WTC11 (cell line): ENCODE data around the gene CHST11. TPM values are rescaled to one million over a fixed set of nuclear protein-coding genes. Genes with fewer than 3 reads are reported as not detected.

Experiments
- ATAC-seq: fragments of 200-7000 bp; cut with Tn5 transposase; 2 replicates; pipeline ENCODE4 v1.10.0; 2021; ENCODE audit warnings: mild to moderate bottlenecking, moderate library complexity
- CTCF ChIA-PET: fragments of 300-600 bp; sonication (Branson Sonifier 250); formaldehyde crosslinking; loops from one replicate; lab custom pipeline; 2021; ENCODE audit warnings: antibody characterized with exemption; lab: Charles Lee
- POLR2A ChIA-PET: fragments of 350-600 bp; sonication (Branson Sonifier 250); formaldehyde crosslinking; loops from one replicate; lab custom pipeline; 2021; ENCODE audit warnings: antibody characterized with exemption; lab: Charles Lee
- DNase-seq: peaks from one replicate; pipeline ENCODE4 v3.0.0; 2021; ENCODE audit warnings: low spot score
- H3K27ac Mint-ChIP-seq: 2 replicates; pipeline ENCODE4 v1.8.0; 2021; ENCODE audit warnings: mixed read lengths
- H3K27me3 Mint-ChIP-seq: 2 replicates; pipeline ENCODE4 v1.8.0; 2021; ENCODE audit warnings: low read depth, mild to moderate bottlenecking, moderate library complexity, mixed read lengths
- H3K36me3 Mint-ChIP-seq: 2 replicates; pipeline ENCODE4 v1.8.0; 2021; ENCODE audit warnings: mixed read lengths
- H3K4me1 Mint-ChIP-seq: 2 replicates; pipeline ENCODE4 v1.8.0; 2022; ENCODE audit warnings: mixed read lengths
- H3K4me3 Mint-ChIP-seq: 2 replicates; pipeline ENCODE4 v1.8.0; 2021; ENCODE audit warnings: mild to moderate bottlenecking, moderate library complexity, mixed read lengths
- H3K9me3 Mint-ChIP-seq: 2 replicates; pipeline ENCODE4 v1.8.0; 2021; ENCODE audit warnings: mixed read lengths
- AFF4 ChIP-seq: sonication (generic); formaldehyde crosslinking; IDR thresholded peaks from 2 replicates; pipeline ENCODE4 v1.8.1; 2023; ENCODE audit warnings: mild to moderate bottlenecking, missing genetic modification reagents, borderline replicate concordance
- ATF3 ChIP-seq: sonication (generic); formaldehyde crosslinking; conservative IDR thresholded peaks from 2 replicates; pipeline ENCODE4 v1.8.1; 2022; ENCODE audit warnings: mild to moderate bottlenecking, missing genetic modification reagents
- CDX4 ChIP-seq: fragments of 250-450 bp; sonication (Bioruptor Pico); IDR thresholded peaks from 2 replicates; pipeline ENCODE4 v1.9.0; 2021; ENCODE audit warnings: moderate library complexity, mild to moderate bottlenecking, inconsistent platforms, borderline replicate concordance
- FOXJ3 ChIP-seq: sonication (generic); formaldehyde crosslinking; IDR thresholded peaks from 2 replicates; pipeline ENCODE4 v1.9.0; 2021; ENCODE audit warnings: missing genetic modification reagents, mild to moderate bottlenecking, borderline replicate concordance
- FOXP4 ChIP-seq: sonication (generic); formaldehyde crosslinking; IDR thresholded peaks from 2 replicates; pipeline ENCODE4 v1.8.0; 2022; ENCODE audit warnings: mild to moderate bottlenecking, missing genetic modification reagents
- GRHL2 ChIP-seq: fragments of 250-450 bp; sonication (Bioruptor Pico); IDR thresholded peaks from 2 replicates; pipeline ENCODE4 v1.8.0; 2022; ENCODE audit warnings: mild to moderate bottlenecking, moderate library complexity; ENCODE audit not compliant: insufficient replicate concordance, severe bottlenecking
- JAZF1 ChIP-seq: fragments of 250-450 bp; sonication (Bioruptor Pico); IDR thresholded peaks from 2 replicates; pipeline ENCODE4 v1.9.0; 2021; ENCODE audit warnings: moderate library complexity, mild to moderate bottlenecking, inconsistent platforms
- KAT7 ChIP-seq: sonication (generic); formaldehyde crosslinking; IDR thresholded peaks from 2 replicates; pipeline ENCODE4 v1.8.1; 2023; ENCODE audit warnings: missing genetic modification reagents, mild to moderate bottlenecking, borderline replicate concordance
- MAX ChIP-seq: sonication (generic); formaldehyde crosslinking; IDR thresholded peaks from 2 replicates; pipeline ENCODE4 v1.8.0; 2022; ENCODE audit warnings: mild to moderate bottlenecking, missing genetic modification reagents
- NFE2L1 ChIP-seq: sonication (generic); formaldehyde crosslinking; IDR thresholded peaks from 2 replicates; pipeline ENCODE4 v1.8.1; 2023; ENCODE audit warnings: missing genetic modification reagents
- NR2C2 ChIP-seq: sonication (generic); formaldehyde crosslinking; IDR thresholded peaks from 2 replicates; pipeline ENCODE4 v1.8.0; 2022; ENCODE audit warnings: mild to moderate bottlenecking, missing genetic modification reagents
- OVOL2 ChIP-seq: fragments of 250-450 bp; sonication (Bioruptor Pico); IDR thresholded peaks from 2 replicates; pipeline ENCODE4 v1.9.0; 2021; ENCODE audit warnings: mild to moderate bottlenecking, borderline replicate concordance
- RELA ChIP-seq: sonication (generic); formaldehyde crosslinking; IDR thresholded peaks from 2 replicates; pipeline ENCODE4 v1.8.1; 2022; ENCODE audit warnings: missing genetic modification reagents, mild to moderate bottlenecking, borderline replicate concordance
- SMAD4 ChIP-seq: sonication (generic); formaldehyde crosslinking; IDR thresholded peaks from 2 replicates; pipeline ENCODE4 v1.8.0; 2022; ENCODE audit warnings: mild to moderate bottlenecking, missing genetic modification reagents
- SP1 ChIP-seq: sonication (generic); formaldehyde crosslinking; conservative IDR thresholded peaks from 2 replicates; pipeline ENCODE4 v1.8.1; 2022; ENCODE audit warnings: missing genetic modification reagents
- ZNF121 ChIP-seq: sonication (generic); formaldehyde crosslinking; IDR thresholded peaks from 2 replicates; pipeline ENCODE4 v1.8.0; 2023; ENCODE audit warnings: missing genetic modification reagents
- ZSCAN18 ChIP-seq: fragments of 250-450 bp; sonication (Bioruptor Pico); IDR thresholded peaks from 2 replicates; pipeline ENCODE4 v2.1.2; 2022; ENCODE audit warnings: mild to moderate bottlenecking, moderate library complexity
- total RNA-seq: library from RNA; stranded (reverse); gene quantifications from 3 replicates; pipeline ENCODE4 v1.2.3, GENCODE V29; 2021
- TF ChIP-seq, protein P1 (sequence below): sonication (generic); formaldehyde crosslinking; IDR thresholded peaks from 2 replicates; pipeline ENCODE4 v1.8.0; 2023; ENCODE audit warnings: missing genetic modification reagents
- TF ChIP-seq, protein P2 (sequence below): fragments of 200-600 bp; IDR thresholded peaks from 2 replicates; pipeline ENCODE4 v1.8.0; 2022; ENCODE audit warnings: antibody characterized with exemption

Gene CHST11
- total RNA-seq, 1 experiment from 2014 or later, result 24.2 TPM

GRCh38 chr12:104623883-104624282 is 167.1 kb downstream of the CHST11 start:
- no peaks in the 10 kb centered on the region for H3K9me3 Mint-ChIP-seq

DNA sequence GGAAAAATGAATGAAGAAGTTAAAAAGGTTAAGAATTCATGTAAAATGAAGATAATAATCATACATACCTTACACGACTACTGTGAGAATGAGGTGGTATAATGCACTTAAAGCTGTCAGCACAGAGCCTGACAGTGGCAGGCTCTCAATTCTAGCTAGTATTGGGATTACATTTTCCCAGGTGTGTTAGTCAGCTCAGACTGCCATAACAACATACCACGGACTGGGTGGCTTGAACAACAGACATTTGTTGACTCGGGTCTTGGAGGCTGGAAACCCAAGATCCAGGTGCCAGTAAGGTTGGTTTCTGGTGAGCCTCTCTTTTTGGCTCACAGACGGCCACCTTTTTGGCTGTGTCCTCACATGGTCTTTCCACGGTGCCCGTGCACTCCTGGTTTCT is 167.8 kb downstream of the CHST11 start:
- CTCF ChIA-PET, result interaction anchor here (1.0 kb wide), 1 partner anchor 243 kb away, joined by 3 read pairs; no protein-coding TSS in a partner anchor
- no peak overlapping the region for H3K27ac Mint-ChIP-seq
- no peaks in the 10 kb centered on the region for H3K36me3 Mint-ChIP-seq
- ATAC-seq, result no peak
- DNase-seq, result no peak
- POLR2A ChIA-PET, result no interaction called here
- peaks cover 43% of the 10 kb centered on the region for H3K4me1 Mint-ChIP-seq
- no peaks in the 10 kb centered on the region for H3K9me3 Mint-ChIP-seq
- no peaks in the 10 kb centered on the region for H3K27me3 Mint-ChIP-seq
- TF ChIP-seq CDX4 (CRISPR knock-in tag) (no peak), MAX (CRISPR knock-in tag) (no peak)
- TF ChIP-seq, protein P1, sequence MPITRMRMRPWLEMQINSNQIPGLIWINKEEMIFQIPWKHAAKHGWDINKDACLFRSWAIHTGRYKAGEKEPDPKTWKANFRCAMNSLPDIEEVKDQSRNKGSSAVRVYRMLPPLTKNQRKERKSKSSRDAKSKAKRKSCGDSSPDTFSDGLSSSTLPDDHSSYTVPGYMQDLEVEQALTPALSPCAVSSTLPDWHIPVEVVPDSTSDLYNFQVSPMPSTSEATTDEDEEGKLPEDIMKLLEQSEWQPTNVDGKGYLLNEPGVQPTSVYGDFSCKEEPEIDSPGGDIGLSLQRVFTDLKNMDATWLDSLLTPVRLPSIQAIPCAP, result no peak
- no peak overlapping the region for H3K4me3 Mint-ChIP-seq

More at GRCh38 chr12:104623883-104624282, 167.1 kb downstream of the CHST11 start:
- Mint-ChIP-seq H3K4me3 (no peak overlapping the region), H3K27ac (peak overlapping the region; percentile 4; the same call in 1 of the 2 replicates), H3K4me1 (peaks cover 48% of the 10 kb centered on the region), H3K36me3 (no peaks in the 10 kb centered on the region), H3K27me3 (no peaks in the 10 kb centered on the region)
- no peak; the same call in 1 of the 2 replicates for ATAC-seq
- ChIA-PET CTCF (interaction anchor here (1.0 kb wide), 1 partner anchor 242 kb away, joined by 3 read pairs; no protein-coding TSS in a partner anchor), POLR2A (no interaction called here)
- TF ChIP-seq GRHL2 (CRISPR knock-in tag) (no peak), KAT7 (CRISPR knock-in tag) (no peak)
- no peak for DNase-seq

DNA sequence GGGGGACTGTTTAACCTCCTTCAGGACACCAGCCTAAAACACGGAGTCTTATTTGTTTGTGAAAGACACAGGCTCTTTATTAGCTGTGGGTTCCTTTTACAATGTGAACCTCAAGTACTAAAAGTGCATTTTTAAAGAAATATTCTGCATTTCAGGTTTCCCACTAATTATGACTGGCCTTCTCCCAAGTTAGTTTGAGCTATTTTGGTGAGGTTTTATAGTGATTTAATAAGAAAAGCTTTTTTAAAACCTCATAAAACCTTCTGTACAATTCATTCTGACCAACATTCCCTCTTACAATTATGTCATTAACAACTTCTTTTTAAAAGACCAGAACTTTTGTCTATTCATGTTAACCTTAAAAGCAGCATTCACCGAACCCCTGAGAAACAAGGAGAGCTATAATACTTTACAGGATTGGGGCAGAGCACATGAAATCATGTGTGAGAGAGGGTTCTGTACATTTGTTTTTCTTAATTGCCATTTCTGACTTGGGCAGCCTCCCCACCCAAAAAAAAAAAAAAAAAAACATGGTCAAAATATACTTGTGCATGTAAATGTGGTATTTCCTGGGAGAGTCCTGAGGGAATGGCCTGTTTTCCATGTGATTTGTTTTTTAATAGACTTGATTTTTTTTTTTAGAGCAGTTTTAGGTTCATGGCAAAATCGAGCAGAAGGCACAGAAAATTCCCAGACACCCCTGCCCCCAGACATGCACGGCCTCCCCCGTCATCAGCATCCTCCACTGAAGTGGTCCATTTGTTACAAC is 169.5 kb downstream of the CHST11 start:
- ChIA-PET POLR2A (no interaction called here), CTCF (no interaction called here)
- ATAC-seq, result no peak
- H3K9me3 Mint-ChIP-seq, result no peaks in the 10 kb centered on the region
- H3K4me3 Mint-ChIP-seq, result no peak overlapping the region
- H3K27me3 Mint-ChIP-seq, result no peaks in the 10 kb centered on the region
- no peak overlapping the region for H3K27ac Mint-ChIP-seq
- no peak for DNase-seq
- H3K36me3 Mint-ChIP-seq, result no peaks in the 10 kb centered on the region
- peaks cover 54% of the 10 kb centered on the region for H3K4me1 Mint-ChIP-seq
- TF ChIP-seq SP1 (CRISPR knock-in tag) (no peak), ZNF121 (CRISPR knock-in tag) (no peak), RELA (CRISPR knock-in tag) (no peak), FOXP4 (CRISPR knock-in tag) (no peak), AFF4 (CRISPR knock-in tag) (no peak), OVOL2 (no peak), ATF3 (CRISPR knock-in tag) (no peak), JAZF1 (CRISPR knock-in tag) (no peak), FOXJ3 (CRISPR knock-in tag) (no peak), ZSCAN18 (CRISPR knock-in tag) (no peak), NR2C2 (CRISPR knock-in tag) (no peak), NFE2L1 (CRISPR knock-in tag) (no peak), SMAD4 (no peak)
- TF ChIP-seq, protein P2, sequence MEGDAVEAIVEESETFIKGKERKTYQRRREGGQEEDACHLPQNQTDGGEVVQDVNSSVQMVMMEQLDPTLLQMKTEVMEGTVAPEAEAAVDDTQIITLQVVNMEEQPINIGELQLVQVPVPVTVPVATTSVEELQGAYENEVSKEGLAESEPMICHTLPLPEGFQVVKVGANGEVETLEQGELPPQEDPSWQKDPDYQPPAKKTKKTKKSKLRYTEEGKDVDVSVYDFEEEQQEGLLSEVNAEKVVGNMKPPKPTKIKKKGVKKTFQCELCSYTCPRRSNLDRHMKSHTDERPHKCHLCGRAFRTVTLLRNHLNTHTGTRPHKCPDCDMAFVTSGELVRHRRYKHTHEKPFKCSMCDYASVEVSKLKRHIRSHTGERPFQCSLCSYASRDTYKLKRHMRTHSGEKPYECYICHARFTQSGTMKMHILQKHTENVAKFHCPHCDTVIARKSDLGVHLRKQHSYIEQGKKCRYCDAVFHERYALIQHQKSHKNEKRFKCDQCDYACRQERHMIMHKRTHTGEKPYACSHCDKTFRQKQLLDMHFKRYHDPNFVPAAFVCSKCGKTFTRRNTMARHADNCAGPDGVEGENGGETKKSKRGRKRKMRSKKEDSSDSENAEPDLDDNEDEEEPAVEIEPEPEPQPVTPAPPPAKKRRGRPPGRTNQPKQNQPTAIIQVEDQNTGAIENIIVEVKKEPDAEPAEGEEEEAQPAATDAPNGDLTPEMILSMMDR, result no peak
